HG02885 (cell line): ENCODE data around the gene NEURL4.

ENCODE experiments used
- ATAC-seq: cut with Tn5 transposase; IDR thresholded peaks from one replicate; pipeline ENCODE4 v1.9.1; 2021; ENCODE audit warnings: mild to moderate bottlenecking; ENCODE audit not compliant: unreplicated experiment, poor library complexity

The NEURL4 gene

DNA sequence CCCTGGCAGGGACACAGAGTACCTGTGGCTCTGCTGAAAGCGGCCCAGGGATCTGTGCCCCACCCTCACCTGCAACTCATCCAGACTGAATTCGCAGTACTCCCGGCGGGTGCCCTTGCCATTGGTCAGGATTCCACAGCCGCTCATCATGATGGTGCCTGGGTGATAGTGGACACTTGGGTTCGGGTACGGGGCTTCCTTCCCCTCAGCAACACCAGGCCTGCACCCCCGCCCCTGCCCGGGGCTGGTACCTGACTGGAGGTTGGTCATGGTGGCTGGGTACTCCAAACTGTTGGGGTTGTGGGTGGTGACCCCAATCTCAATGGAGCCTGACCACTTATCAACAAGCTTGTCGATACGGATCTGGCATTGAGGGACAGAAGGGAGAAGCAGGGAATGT is 2.9 kb downstream of the NEURL4 start:
- no peak for ATAC-seq

DNA sequence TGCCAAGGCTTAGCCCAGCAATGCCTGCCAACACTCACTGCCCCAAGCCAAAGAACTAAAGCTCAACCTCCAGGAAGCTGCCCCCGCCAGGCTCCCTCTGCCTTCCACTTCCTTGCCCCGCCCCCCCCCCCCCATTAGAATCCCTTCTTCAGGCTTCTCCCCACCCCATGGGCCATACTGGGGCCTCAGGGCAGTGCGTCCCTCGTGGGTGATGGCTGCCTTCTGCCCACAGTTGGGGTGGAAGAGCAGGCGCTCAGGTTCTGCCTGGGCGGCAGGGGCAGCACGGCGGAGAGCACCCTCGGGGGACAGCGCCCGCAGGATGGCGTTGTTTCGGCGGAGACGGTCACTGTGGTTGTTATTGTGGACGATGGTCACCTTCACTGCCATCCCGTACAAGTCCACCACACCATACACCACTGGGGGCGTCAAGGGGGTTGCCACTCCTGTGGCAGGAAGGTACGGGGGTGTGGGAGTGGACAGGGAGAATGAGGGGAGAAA is 4.1 kb downstream of the NEURL4 start:
- ATAC-seq, result no peak

DNA sequence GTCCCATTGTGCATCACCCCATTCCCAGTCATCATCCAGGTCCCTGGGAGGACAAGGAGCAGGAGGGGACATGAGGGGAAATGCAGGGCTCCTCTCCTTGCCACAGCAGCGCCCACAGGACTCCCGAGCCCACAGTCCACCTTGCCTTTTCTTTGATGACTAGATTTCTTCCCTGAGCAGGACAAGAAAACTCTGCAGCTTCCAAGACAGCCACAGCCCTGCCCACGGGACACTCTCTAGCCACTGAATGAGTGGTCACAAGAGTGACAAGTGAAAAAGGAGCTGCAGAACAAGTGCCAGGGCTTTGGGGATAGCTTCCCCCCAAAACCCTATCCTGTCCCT is 4.7 kb downstream of the NEURL4 start:
- no peak for ATAC-seq

DNA sequence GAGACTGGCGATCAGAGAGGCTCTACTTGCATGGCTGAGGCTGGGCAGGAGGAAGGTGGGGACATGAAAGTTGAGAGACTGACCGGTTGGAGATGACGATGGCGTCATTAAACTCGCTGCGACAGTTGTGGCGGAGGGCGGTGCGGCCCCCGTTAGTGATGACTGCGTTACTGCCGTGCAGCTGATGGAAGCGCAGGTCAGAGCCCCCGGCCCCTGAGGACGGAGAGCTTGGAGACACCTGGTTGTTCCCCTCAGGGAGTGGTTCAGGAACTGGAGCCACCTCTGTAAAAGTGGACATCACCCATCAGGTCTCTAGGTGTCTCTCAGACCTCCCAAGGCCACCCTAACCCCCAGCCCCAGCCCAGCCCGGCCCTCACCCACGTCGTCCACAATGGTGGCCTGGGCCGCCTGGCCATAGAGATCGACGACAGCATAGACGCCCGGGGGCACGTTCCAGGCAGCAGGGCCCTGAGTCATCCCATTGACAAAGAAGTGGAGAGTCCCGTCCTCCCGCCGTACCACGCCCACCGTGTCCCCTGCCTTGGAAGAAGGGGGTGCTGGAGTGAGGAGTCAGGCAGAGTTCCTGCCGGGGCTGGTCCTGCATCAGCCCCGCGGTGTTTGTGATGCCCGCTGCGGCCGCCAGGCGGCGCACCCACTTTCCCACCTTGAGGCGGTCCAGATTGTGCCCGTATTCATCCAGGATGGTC is 5.3 kb downstream of the NEURL4 start:
- no peak for ATAC-seq

DNA sequence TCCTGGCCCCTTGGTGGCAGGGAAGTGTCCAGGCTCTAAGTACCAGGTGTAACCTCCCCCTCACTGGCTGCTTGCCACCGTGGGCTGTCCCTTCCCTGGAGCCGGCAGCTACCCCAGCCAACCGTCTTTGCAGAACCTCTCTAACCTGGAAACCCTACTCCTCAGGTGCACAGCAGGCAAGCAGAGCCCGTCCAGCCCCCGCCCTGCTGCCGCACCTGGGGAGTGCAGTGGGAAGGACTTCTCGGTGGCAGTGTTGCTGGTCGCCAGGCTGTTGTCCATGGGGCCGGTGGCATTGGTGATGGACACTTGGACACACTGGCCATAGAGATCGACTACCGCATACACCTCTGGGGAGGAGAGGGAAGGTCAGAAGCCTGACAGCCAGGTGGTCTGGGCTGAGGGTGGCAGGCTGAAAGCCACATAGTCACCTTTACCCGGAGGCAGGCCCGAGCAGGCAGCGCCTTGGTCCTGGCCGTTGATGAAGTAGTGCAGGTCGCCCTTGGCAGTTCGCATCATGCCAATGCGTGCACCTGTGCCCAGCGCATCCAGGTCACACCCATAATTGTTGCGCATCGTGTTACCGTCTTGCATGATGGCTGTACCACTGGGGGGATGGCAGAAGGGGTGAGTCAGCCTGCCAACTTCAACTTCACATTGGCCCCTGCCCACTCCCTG is 6.5 kb downstream of the NEURL4 start:
- ATAC-seq, result no peak

DNA sequence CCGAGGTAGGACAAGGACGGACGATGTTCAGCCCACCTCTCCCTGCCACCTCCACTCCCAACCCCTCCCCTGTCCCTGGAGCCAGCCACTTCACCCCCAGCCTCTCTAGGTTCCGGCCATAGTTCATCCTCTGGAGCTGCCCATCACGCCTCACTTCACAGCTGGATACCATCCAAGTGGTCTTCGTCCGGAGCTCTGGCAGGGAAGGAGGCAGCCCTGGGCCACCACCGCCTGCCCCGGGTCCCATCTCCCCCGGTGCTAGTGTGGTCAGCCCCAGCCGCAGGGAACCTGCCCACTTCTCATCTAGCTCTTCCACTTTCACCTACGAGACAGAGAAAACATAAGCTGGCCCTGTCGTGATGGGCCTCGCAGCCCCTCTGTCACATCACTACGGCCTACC is 7.7 kb downstream of the NEURL4 start:
- ATAC-seq, result no peak

DNA sequence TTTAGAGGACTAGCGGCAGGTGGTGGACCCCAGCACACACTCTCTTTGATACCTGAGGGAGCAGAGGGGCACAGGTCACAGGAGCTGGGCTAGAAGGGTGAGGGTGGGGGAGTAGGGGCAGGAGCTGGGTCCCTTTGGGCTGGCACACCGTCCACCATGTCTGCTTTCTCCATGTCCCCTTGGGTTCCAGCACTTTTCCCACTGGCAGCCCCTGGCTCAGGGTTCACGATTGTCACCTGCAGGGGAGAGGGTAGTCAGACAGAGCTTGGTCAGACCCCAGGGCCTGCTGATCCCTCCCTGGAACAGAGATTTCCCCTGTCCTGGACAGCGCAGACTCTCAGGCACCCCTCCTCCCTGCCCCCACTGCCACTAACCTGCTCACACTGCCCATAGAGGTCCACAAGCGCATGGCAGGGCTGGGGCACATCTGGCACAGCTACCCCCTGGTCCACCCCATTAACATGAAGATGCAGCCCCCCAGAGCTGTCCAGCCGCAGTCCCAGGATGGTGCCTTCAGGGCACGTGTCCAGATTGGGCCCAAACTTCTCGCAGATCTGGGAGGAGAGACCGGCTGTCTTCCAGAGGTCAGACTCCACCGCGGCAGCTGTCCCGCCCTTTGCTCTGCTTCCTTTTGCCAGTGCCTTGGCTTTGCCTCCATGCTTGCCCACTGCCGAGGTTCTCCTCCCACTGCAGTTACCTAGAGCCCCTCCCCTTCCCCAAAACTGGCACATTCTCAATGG is 10.8 kb downstream of the NEURL4 start:
- no peak for ATAC-seq

DNA sequence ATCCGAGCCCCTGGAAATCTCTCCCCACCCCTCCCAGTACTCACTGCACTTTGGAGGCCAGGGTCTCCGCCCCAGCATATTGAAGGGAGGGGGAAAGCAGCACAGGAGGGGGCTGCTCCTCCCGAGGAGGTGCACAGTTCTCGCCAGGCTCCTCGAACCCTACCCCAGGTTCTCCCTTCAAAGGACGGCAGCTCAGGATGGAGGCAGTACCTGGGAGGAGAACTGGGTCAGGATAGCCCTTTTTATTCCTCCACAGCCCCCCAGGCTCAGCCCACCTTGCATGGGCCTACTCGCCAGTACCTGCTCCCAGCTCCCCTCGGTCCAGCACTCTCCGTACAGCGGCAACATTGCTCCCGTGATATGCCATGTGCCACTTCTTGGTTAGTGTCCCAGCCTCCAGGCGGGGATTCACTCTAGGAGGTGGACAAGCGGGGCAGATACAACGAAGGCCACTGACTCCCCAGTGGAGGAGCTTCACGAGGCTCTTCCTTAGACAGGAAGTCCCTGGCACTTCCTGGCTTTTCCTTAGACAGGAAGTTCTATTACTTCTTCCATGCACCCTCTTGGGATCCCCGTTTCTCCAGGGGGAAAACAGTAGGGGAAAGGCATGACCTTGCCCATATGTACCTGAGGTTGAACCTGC is 11.9 kb downstream of the NEURL4 start:
- no peak for ATAC-seq

DNA sequence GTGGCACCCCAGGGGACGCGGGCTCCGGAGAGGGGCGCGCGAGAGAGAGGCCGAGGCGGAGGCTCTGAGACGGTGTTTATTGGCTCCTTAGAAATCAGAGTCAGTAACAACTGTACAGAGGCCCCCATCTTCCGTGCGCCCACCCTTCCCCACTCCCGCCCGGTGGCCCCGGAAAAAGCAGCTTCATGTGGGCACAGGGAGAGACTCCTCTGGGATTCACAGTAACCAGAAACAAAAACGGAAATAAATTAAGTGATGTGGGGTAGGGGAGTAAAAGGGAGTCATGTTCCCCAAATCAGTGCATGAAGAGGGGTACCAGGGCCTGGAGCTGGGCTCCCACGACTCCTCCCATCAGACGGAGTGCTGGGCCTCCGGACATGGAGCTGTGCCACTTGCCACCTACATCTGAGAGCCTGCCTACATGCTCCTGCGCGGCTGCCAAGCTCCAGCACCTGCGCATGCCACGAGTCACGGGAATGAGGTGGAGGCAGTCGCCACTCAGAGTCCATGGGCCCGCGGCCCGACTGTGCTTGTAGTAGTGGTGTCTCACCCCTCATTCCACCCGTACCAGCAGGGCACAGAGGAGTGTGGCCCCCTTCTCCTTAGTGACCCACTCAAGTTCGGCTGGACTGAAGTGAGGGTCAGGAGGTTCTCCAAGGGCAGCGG is 13.4 kb downstream of the NEURL4 start:
- ATAC-seq, result peak; percentile 4

DNA sequence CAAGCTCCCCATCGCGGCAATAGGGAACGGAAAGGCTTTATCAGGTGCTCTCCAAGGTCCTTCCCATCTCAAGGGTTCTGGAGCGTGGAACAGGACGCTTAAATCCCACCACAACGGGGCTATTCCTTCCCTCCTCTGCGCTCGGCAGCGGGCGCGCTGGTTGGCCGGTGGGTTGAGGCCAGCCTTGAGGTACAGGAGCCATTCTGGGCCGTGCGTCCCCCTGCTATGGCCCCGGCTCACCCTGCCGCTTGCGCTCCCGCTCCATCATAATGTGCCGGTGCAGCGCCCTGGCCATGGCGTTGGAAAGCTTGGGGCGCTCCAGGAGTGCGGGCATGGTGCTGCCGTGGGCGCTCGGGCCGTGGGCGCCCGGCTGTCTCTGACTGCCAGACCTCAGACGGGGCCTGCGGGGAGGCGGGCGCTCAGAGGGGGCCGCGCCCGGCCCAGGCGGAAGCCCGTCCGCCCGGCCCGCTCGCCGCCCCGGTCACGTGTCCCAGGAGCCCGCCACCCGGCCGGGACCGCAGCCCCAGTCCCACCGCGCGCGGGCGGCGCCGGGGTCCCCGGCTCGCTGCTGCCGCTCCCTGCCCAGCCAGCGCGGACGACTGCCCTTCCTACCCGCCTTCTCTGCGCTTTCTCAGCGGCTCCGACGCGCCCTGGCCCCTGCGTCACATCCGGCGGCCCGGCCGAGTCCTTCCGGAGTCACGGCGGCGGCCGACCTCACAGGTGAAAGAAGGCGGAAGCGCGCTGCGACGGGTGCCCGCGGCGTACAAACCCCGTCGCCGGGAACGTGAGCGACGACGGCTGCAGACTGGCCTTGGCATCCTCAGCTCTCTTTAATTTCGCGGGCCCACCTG is 14.2 kb downstream of the NEURL4 start, which contains the start of gene GPS2:
Gene GPS2, minus strand, starts transcription at position 642 of the 851 bp plus-strand sequence. Its CDS starts 308 bp downstream, at position 334.
- peak; percentile 82 for ATAC-seq

DNA sequence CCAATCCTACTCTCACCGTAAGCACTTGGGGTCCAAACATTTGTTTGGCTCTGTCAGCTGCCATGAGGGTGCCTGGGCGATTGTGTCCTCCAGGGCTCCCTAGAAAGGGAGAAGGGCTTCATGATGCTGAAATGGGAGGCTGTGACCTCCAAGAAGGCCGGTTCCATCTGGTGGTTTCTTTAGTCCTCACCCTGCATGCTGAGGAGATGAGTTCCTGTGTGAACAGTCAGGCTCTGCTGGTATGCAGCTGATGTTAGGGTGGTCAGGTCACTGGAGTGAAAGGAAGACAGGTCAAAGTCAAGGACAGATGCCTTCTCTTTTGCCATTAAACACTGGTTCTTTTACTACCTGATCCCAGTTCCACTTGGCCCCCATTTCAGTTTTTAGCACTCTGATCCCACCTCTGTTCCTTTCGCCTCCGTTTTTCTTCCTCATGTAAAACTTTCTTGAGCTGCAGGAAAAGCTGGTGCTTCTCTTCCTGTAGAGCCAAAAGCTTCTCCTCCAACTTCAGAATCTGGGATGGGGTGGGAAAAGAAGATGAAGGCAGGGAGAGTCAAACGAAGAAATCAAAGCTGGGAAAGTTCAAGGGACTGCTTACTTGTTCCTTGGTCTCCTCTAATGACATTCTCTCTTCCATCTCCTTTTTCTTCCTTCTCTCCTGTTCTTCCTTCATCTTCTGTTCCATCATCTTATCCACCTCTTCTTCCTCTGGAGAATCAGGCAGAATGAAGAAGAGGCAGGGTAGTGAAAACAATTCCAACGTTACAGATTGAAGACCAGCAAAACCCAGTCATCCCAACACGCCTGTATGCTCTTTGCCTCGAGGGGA is 15.0 kb downstream of the NEURL4 start:
- no peak for ATAC-seq

DNA sequence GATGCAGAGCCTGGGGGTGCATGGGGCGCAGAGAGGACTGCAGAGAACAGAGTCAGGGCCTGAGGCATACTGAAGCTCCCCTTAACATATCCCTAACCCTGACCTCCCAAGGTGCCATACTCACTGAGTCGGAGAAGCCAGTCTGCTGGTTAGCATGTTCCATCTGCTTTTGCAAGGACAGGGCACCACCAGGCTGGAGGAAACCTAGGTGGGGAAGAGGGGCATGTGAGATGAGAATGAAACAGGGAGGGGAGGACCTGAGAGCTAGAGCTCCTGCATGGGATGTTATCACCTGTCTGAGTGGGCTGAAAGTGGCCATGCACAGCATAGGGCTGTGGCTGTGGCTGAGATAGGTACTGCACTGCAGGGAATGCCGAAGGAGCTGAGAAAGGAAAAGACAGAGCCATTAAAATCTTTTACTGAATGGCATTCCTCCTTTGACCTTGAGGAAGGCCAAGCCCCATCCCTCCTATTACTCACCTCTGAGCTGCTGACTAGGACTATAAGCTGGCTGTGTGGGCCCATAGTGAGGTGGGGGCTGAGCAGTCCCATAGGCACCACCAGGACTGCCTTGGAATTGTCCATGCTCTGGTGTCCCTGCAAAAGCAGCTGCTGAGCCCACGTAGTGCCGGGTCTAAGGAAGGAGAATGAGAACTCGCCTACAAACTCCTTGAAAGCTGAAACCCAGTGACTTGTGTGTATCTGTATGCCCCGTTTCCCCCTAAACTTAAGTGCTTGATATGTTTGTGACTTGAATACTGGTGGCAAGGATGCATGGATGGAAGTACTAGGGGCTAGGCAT is 15.8 kb downstream of the NEURL4 start:
- ATAC-seq, result no peak

DNA sequence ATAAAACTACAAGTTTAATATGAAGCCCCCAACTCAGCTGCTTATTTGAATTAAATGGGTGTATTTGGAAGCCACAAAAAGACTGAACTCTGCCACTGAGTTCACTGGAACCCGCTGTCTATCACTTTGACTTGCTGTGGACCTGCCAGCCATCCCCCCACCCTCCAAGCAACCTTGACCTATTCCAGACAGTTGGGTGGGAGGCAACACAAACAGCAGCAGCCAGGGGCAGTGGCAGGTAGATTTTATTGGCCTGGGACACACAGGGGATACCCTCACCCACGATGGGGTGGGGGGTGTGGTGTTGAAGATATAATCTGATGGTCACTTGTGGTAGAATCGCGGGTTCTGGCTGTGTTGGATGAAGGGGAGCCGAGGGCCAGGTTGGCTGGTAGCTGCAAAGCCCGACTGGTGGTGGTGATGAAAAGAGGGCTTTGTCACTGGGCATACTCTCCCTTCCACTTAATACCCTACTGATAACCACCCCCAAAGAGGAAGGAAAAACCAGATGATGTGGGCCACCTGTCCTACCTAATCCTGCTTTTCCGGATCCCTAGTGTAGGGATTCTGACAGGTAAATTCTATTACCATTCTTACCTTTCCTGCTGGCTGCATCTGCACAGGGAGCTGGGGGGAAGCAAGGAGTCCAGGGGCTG is 16.6 kb downstream of the NEURL4 start:
- no peak for ATAC-seq

DNA sequence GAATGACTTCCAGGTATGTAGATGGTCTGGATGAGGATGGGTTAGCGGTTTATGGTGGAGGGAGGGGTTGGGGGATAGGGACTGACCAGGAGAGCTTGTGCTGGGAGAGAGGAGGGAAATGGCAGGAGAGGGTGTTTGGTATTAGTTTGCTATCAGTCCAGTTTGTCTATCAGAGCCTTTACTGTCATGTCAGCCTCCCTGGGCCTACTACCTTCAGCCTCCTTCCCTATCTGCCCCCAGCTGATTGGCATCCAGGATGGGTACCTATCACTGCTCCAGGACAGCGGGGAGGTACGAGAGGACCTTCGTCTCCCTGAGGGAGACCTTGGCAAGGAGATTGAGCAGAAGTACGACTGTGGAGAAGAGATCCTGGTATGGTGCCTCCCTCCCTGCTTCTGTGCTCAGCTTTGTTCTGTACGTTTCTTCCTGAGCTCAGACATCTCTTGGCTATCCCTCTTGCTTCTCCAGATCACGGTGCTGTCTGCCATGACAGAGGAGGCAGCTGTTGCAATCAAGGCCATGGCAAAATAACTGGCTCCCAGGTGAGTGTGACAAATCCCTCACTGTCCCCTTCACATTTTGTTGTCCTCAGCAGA is 17.9 kb downstream of the NEURL4 start:
- ATAC-seq, result no peak

DNA sequence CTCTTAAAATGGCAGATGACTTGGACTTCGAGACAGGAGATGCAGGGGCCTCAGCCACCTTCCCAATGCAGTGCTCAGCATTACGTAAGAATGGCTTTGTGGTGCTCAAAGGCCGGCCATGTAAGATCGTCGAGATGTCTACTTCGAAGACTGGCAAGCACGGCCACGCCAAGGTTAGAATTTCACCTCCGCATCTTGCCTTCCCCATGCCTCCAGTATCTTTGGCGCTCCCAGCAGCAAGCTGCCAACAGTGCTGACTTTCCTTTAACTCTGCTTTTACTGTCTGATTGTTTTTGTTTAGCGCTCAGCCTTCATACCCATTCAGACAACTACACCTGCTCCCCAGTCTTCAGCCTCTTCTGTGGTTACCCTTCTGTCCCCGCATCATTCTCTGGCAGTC is 19.5 kb downstream of the NEURL4 start:
- ATAC-seq, result no peak

DNA sequence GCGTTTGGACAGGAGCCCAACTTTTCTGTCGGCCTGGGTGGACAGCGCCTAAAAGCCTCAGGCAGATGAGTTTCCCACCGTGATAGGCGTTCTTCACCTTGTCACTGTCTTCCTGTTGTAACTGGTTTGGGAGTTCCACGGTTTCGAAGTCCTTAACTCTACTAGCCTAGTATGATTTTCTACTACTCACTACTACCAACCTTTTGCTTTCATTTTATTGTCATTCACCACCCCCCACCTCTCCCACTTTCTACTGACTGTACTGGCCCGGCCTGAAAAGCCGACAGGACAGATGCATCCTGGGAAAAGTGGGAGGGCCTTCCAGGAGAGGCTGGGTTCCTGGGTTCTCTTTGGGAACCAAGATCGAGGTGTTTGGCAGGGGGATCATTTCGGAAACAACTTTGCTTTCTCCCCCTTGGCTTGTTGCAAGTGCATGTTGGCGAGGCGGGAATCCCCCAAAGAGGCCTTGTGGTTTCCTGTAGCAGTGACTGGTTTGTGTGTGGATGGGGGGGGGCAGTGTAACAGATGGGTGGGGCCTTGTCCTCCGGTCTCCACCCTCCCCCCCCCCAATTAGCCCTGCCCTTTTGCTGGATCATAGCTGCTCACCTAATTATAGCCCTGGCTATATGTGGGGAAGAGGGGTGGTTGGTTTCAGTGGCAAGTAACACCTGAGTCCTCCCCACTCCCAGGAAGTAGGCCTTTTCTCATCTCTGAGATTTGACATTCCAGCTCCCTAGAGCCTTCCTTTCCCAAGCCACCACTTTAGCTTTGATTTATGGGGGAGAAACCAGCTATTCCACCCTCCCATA is 20.3 kb downstream of the NEURL4 start:
- no peak for ATAC-seq
